Spleen (tissue), 7 donors: Measurements from ENCODE around the gene LIN7B.

Experiments
- CTCF ChIP-seq, 11 experiments: fragments of 200-600 bp in 7 of 11; fragments of 450-650 bp in 4 of 11; sonication (generic) in 4 of 11; IDR thresholded peaks in 8 of 11; conservative IDR thresholded peaks in 3 of 11; 1 replicate in 7 of 11; 2 replicates in 4 of 11; pipeline versions ENCODE4 v1.4.0 to v1.8.0; 2016 to 2021; ENCODE audit warnings: antibody characterized with exemption in 11 of 11, inconsistent platforms in 4 of 11, mild to moderate bottlenecking in 1 of 11
- POLR2A ChIP-seq, 3 donors: fragments of 450-650 bp; IDR thresholded peaks; one replicate each; pipeline ENCODE4 v1.5.1; 2017; ENCODE audit warnings: antibody characterized with exemption in 3 of 3, mild to moderate bottlenecking in 1 of 3
- POLR2AphosphoS5 ChIP-seq, 3 donors: sonication (generic); formaldehyde crosslinking; IDR thresholded peaks; one replicate each; pipeline ENCODE4 v1.5.1; 2017; ENCODE audit warnings: antibody characterized with exemption in 3 of 3
- donor health status: DM: no; HTN: no; CAD: no; lungs with moderate emphysema.
- donor health status: DM: no; HTN: no; CAD: no.
- donor health status: DM: no; HTN: no; CAD: no.

DNA sequence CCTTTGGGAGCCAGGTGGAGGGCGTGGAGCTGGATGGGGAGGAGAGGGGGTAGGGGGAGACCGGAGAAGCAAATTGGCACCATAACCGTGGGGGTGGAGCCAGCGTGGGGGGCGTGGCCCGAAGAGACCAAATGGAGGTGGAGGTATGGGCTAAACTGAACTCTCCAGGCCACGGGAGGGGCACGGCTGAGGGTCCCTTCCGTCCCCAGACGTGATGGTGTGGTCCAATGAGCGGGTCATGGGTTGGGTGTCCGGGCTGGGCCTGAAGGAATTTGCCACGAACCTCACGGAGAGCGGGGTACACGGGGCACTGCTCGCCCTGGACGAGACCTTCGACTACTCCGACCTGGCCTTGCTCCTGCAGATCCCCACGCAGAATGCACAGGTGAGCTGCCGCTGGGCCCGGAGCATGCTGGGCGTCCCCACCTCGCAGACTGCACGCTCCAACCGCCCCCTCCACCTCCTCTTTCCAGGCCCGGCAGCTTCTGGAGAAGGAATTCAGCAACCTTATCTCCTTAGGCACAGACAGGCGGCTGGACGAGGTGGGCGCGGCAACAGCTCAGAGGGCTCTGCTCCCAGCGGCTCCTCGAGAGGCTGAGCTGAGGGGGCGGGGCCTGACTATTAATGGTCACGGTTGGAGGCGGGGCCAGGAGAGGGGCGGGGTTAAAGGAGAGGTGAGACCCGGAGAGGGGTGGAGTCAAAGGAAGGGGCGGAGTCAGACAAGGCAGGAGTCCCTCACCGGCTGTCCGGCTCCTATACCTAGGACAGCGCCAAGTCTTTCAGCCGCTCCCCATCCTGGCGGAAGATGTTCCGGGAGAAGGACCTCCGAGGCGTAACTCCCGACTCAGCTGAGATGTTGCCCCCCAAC, 34.8 kb downstream of the LIN7B start:
- no peak for TF ChIP-seq POLR2A (IDR thresholded peaks at IDR 0.05)
- no peak for TF ChIP-seq CTCF (IDR thresholded peaks at IDR 0.05 in 8 of 11, conservative IDR thresholded peaks at IDR 0.05 in 3 of 11)
- peak in 2 of 3 donors; percentile 72 to 75 for TF ChIP-seq POLR2AphosphoS5 (IDR thresholded peaks at IDR 0.05)
